Uterus (tissue), 4 donors: ENCODE results near the gene CDIPT. TPM values are rescaled to one million over a fixed set of nuclear protein-coding genes. Genes with fewer than 3 reads are reported as not detected.

Experiments
- DNase-seq, 2 donors: peaks; one replicate each; pipeline ENCODE4 v3.0.0-alpha.2; 2019 to 2020
- H3K27ac ChIP-seq, 2 donors: fragments of 200-600 bp; sonication (generic); 1 replicate in 1 of 2; 2 replicates in 1 of 2; pipeline ENCODE4 v1.5.1; 2016 to 2018
- H3K27me3 ChIP-seq, 2 donors: fragments of 200-600 bp; sonication (generic); one replicate each; pipeline ENCODE4 v1.5.1; 2018 to 2019; ENCODE audit warnings: control low read depth in 1 of 2
- H3K36me3 ChIP-seq, 2 donors: fragments of 200-600 bp; sonication (generic); one replicate each; pipeline ENCODE4 v1.5.1; 2019; ENCODE audit warnings: control low read depth in 1 of 2
- H3K4me1 ChIP-seq, 2 donors: fragments of 200-600 bp; sonication (generic); one replicate each; pipeline ENCODE4 v1.5.1; 2018 to 2019; ENCODE audit warnings: control low read depth in 1 of 2
- H3K4me3 ChIP-seq, 2 donors: fragments of 200-600 bp; sonication (generic); 1 replicate in 1 of 2; 2 replicates in 1 of 2; pipeline ENCODE4 v1.5.1; 2018 to 2019; ENCODE audit warnings: mild to moderate bottlenecking in 1 of 2
- H3K9me3 ChIP-seq, 2 donors: fragments of 200-600 bp; sonication (generic); one replicate each; pipeline ENCODE4 v1.5.1; 2019; ENCODE audit warnings: control low read depth in 1 of 2
- POLR2A ChIP-seq, 2 donors: fragments of 450-650 bp; IDR thresholded peaks; one replicate each; pipeline ENCODE4 v1.6.1; 2016; ENCODE audit warnings: antibody characterized with exemption in 2 of 2, mild to moderate bottlenecking in 1 of 2, moderate library complexity in 1 of 2
- intact Hi-C: fragments of 100-400 bp; cut with DNase I; formaldehyde crosslinking; loops from one replicate; pipeline ENCODE4 v1.15.1; 2023; ENCODE audit warnings: low total_unique reads
- total RNA-seq, 4 donors: library from RNA; depleted of rRNA in 3 of 4; stranded (reverse); fragments of >200 nt in 3 of 4; gene quantifications; one replicate each; pipeline versions ENCODE4 v1.1.0 to v1.2.4, GENCODE V29; 2014 to 2023
- TF ChIP-seq, protein P1 (sequence below), 4 experiments: fragments of 200-600 bp in 2 of 4; fragments of 450-650 bp in 2 of 4; sonication (generic) in 2 of 4; IDR thresholded peaks; one replicate each; pipeline ENCODE4 v1.5.1; 2016 to 2019; ENCODE audit warnings: antibody characterized with exemption in 4 of 4, mild to moderate bottlenecking in 2 of 4, moderate library complexity in 1 of 4
- donor health status: DM: yes; HTN: yes; CAD: no.

Gene CDIPT
- total RNA-seq, 4 donors from 2014 or later = 35.1 to 83.7 (median 59.1) TPM

DNA sequence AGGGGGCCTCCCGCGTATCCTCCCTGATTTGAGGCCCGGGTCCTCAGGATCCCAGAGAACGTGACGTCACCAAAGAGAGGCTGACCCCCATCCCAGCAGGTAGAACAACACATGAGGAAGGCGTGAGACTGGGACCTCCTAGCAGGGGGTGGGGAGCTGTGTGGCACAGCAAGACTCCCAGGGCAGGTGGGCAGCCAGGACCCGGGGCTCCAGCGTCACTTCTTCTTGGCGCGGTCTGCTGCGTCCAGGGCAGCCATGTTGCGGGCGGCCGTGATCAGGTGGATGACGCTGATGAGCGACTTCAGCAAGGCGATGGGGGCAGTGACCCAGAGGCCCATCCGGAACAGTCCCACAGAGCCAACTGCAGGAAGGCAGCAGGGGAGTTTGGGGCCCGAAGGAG, 4.1 kb downstream of the CDIPT start:
- Histone ChIP-seq H3K4me3 (no peak overlapping the region), H3K36me3 (no peaks in the 10 kb centered on the region), H3K27me3 (no peaks in the 10 kb centered on the region), H3K9me3 (no peaks in the 10 kb centered on the region), H3K27ac (no peak overlapping the region), H3K4me1 (peaks cover 0 to 15% of the 10 kb centered on the region in 2 donors)
- DNase-seq = no peak
- TF ChIP-seq, protein P1, sequence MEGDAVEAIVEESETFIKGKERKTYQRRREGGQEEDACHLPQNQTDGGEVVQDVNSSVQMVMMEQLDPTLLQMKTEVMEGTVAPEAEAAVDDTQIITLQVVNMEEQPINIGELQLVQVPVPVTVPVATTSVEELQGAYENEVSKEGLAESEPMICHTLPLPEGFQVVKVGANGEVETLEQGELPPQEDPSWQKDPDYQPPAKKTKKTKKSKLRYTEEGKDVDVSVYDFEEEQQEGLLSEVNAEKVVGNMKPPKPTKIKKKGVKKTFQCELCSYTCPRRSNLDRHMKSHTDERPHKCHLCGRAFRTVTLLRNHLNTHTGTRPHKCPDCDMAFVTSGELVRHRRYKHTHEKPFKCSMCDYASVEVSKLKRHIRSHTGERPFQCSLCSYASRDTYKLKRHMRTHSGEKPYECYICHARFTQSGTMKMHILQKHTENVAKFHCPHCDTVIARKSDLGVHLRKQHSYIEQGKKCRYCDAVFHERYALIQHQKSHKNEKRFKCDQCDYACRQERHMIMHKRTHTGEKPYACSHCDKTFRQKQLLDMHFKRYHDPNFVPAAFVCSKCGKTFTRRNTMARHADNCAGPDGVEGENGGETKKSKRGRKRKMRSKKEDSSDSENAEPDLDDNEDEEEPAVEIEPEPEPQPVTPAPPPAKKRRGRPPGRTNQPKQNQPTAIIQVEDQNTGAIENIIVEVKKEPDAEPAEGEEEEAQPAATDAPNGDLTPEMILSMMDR (IDR thresholded peaks at IDR 0.05) = no peak
- no peak for TF ChIP-seq POLR2A (IDR thresholded peaks at IDR 0.05)
- intact Hi-C loops = no loop called here

DNA sequence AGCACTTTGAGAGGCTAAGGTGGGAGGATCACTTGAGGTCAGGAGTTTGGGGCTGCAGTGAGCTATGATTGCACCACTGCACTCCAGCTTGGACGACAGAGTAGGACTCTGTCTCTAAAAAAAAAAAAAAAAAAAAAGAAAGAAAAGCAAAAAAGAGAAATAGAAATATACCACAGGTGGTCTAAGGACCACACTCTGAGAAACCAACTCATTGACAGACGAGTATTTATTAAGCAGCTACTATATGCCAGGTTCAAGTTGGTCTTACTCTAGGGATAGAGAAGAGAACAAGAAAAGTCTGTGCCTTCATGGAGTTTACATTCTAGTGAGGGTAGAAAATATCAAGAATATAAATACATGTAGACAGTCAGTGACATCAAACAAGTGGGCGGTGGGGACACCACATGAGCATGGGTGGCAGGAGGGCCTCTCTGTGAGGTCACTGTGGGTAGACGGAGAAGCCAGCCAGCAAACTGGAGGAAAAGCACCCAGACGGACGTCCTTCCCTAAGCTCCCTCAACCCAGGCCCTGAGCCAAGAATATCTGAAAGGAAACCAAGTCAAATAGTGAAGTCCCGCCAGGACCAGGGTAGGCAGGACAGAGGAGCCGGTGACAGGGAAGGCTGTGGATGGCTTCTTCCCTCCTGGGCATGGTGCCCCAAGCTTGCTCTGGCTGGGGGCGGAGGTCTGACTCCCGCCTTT, 4.7 kb downstream of the CDIPT start:
- H3K4me3 ChIP-seq = no peak overlapping the region
- intact Hi-C loops = no loop called here
- no peak for DNase-seq
- peaks cover 0 to 15% of the 10 kb centered on the region in 2 donors for H3K4me1 ChIP-seq
- no peak for TF ChIP-seq POLR2A (IDR thresholded peaks at IDR 0.05)
- TF ChIP-seq, protein P1 (IDR thresholded peaks at IDR 0.05) = no peak
- no peaks in the 10 kb centered on the region for H3K27me3 ChIP-seq
- no peak overlapping the region for H3K27ac ChIP-seq
- no peaks in the 10 kb centered on the region for H3K9me3 ChIP-seq
- H3K36me3 ChIP-seq = no peaks in the 10 kb centered on the region

DNA sequence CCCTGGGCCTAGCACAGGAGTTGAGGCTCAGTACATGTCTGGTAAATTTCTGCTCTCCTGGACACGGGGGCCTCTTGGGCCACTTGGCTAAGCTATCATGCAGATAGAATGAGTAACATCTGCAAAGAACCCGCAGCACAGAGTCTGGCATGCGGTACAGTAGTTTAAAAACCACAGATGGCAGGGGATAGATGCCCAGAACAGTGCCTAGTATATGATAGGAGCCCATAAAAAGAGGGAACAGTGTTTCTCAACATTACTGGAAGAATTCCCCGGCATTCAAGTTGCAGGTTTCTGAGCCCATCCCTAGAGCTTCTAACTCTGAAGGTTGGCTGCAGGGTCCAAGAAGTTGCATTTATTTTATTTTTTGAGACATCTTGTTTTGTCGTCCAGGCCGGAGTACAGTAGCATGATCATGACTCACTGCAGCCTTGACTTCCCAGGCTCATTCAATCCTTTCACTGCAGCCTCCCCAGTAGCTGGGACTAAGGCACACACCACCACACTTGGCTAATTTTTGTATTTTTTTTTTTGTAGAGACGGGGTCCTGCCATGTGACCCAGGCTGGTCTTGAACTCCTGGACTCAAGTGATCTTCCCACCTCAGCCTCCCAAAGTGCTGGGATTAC, 5.8 kb downstream of the CDIPT start:
- no peaks in the 10 kb centered on the region for H3K9me3 ChIP-seq
- H3K4me1 ChIP-seq = peaks cover 0 to 15% of the 10 kb centered on the region in 2 donors
- H3K36me3 ChIP-seq = no peaks in the 10 kb centered on the region
- TF ChIP-seq, protein P1 (IDR thresholded peaks at IDR 0.05) = no peak
- TF ChIP-seq POLR2A (IDR thresholded peaks at IDR 0.05) = no peak
- no peaks in the 10 kb centered on the region for H3K27me3 ChIP-seq
- H3K27ac ChIP-seq = no peak overlapping the region
- H3K4me3 ChIP-seq = no peak overlapping the region
- no peak for DNase-seq
- intact Hi-C loops = no loop called here

GRCh38 chr16:29854520-29855100, 8.4 kb downstream of the CDIPT start:
- Histone ChIP-seq H3K36me3 (no peaks in the 10 kb centered on the region), H3K27me3 (no peaks in the 10 kb centered on the region), H3K27ac (no peak overlapping the region), H3K9me3 (no peaks in the 10 kb centered on the region), H3K4me1 (no peaks in the 10 kb centered on the region), H3K4me3 (no peak overlapping the region)
- TF ChIP-seq, protein P1 (IDR thresholded peaks at IDR 0.05) = no peak
- TF ChIP-seq POLR2A (IDR thresholded peaks at IDR 0.05) = no peak
- DNase-seq = no peak
- intact Hi-C loops = no loop called here

- Histone ChIP-seq H3K9me3 (no peaks in the 10 kb centered on the region), H3K36me3 (no peaks in the 10 kb centered on the region), H3K4me3 (no peak overlapping the region), H3K27me3 (no peaks in the 10 kb centered on the region), H3K27ac (peak overlapping the region in 1 of 2 donors; percentile 17), H3K4me1 (no peaks in the 10 kb centered on the region)
- intact Hi-C loops = no loop called here
- TF ChIP-seq, protein P1 (IDR thresholded peaks at IDR 0.05) = no peak
- TF ChIP-seq POLR2A (IDR thresholded peaks at IDR 0.05) = no peak
- no peak for DNase-seq
Observed at GRCh38 chr16:29852654-29853053, 10.4 kb downstream of the CDIPT start.
